Transverse colon (tissue), 4 donors: ENCODE results near the gene CHD6.

Experiments
- CTCF ChIP-seq, 5 experiments: fragments of 200-600 bp in 3 of 5; fragments of 450-650 bp in 2 of 5; sonication (generic) in 3 of 5; IDR thresholded peaks; 1 replicate in 2 of 5; 2 replicates in 3 of 5; pipeline ENCODE4 v1.5.1; 2016 to 2017; ENCODE audit warnings: antibody characterized with exemption in 5 of 5, inconsistent platforms in 3 of 5, mild to moderate bottlenecking in 2 of 5, moderate library complexity in 1 of 5
- EP300 ChIP-seq: sonication (generic); formaldehyde crosslinking; IDR thresholded peaks from one replicate; pipeline ENCODE4 v1.6.1; 2017; ENCODE audit warnings: antibody characterized with exemption, low read depth
- POLR2A ChIP-seq: fragments of 450-650 bp; IDR thresholded peaks from one replicate; pipeline ENCODE4 v1.6.1; 2016; ENCODE audit warnings: antibody characterized with exemption, mild to moderate bottlenecking, moderate library complexity
- POLR2AphosphoS5 ChIP-seq, 3 donors: sonication (generic); formaldehyde crosslinking; IDR thresholded peaks; one replicate each; pipeline ENCODE4 v1.6.1; 2016; ENCODE audit warnings: antibody characterized with exemption in 3 of 3

- TF ChIP-seq POLR2A (no peak), CTCF (IDR thresholded peaks at IDR 0.05) (no peak), EP300 (no peak), POLR2AphosphoS5 (IDR thresholded peaks at IDR 0.05) (no peak)
Measured at GRCh38 chr20:41392871-41393704, 225.1 kb downstream of the CHD6 start.
